DND-41 (cell line): ENCODE results near the gene DIAPH3.

Source experiments
- EZH2 ChIP-seq: IDR thresholded peaks from 3 replicates; pipeline ENCODE4 v1.6.1; 2012; ENCODE audit warnings: borderline replicate concordance, low read depth, mild to moderate bottlenecking, moderate library complexity, low read length, inconsistent platforms; ENCODE audit not compliant: severe bottlenecking
- TF ChIP-seq, protein P1 (sequence below): IDR thresholded peaks from 2 replicates; pipeline ENCODE4 v1.5.1; 2012; ENCODE audit warnings: borderline replicate concordance, low read length, moderate library complexity, mild to moderate bottlenecking; ENCODE audit not compliant: poor library complexity, severe bottlenecking; ENCODE audit errors: extremely low read depth

DNA sequence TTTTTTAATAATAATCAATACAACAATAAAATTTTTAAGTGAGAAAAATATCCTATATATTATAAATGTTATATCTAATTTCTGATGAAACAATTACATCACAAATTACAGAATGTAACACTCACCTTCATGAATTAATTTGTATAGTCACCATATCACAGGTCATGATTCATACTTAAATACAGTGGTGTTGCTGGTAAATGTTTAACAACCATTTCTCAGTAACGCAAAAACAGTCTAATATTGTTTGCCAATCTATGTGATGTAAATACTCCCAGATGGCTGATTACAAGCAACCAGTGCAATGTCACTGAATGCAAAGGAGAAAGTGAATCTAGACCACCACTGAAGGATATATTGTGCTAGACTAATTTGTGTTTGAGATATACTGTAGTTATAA is 97.5 kb downstream of the DIAPH3 start:
- TF ChIP-seq, protein P1, sequence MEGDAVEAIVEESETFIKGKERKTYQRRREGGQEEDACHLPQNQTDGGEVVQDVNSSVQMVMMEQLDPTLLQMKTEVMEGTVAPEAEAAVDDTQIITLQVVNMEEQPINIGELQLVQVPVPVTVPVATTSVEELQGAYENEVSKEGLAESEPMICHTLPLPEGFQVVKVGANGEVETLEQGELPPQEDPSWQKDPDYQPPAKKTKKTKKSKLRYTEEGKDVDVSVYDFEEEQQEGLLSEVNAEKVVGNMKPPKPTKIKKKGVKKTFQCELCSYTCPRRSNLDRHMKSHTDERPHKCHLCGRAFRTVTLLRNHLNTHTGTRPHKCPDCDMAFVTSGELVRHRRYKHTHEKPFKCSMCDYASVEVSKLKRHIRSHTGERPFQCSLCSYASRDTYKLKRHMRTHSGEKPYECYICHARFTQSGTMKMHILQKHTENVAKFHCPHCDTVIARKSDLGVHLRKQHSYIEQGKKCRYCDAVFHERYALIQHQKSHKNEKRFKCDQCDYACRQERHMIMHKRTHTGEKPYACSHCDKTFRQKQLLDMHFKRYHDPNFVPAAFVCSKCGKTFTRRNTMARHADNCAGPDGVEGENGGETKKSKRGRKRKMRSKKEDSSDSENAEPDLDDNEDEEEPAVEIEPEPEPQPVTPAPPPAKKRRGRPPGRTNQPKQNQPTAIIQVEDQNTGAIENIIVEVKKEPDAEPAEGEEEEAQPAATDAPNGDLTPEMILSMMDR, result no peak
- TF ChIP-seq EZH2, result no peak
